GM20431 (cell line): ENCODE results near the gene COQ9.
"Not testable (repeated sequence)": the region's sequence is repeated elsewhere in the genome, so short reads cannot be mapped to it uniquely, and the experiment has no call there.

Experiments
- in situ Hi-C: fragments of 300-500 bp; cut with MseI, MboI; formaldehyde crosslinking; loops from one replicate; pipeline ENCODE4 v1.15.0; 2020; ENCODE audit warnings: low sequenced_read_pairs; ENCODE audit not compliant: unreplicated experiment

The COQ9 gene

DNA sequence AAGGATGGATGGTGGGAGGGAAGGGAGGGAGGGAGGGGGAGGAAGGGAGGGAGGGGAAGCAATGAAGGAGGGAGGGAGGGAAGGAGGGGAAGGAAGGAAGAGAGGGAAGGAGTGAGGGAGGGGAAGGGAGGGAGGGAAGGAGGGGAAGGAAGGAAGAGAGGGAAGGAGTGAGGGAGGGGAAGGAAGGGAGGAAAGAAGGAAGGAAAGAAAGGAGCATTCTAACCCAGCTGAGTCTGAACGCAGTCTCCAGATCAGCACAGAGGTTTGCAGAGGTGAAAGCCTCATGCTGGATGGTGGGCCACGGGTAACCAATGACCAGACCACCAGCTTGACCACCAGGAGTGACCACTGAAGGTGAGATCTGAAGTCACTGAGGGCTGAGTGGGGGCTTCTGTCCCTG lies 24.1 kb upstream of the COQ9 start:
- in situ Hi-C loops = loop anchor here (25.0 kb wide), 1 partner anchor 336 kb away; the partner anchor contains the start of gene CPNE2

DNA sequence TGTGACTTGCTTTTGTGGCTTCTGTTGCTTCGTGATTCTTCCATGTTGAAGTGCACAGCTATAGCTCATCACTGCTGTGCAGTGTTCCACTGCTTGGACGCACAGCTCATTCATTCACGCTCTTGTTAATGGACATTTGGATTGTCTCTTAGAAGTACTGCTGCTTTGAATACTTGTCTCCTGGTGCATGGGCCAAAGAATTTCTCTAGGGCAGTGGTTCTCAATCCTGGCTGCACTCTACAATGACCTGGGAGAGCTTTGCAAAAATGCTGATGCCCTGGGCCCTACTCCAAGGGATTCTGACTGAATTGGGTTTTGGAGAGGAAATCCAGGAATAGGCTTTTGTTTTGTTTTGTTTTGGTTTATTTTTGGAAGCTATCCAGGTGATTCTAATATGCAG lies 22.7 kb upstream of the COQ9 start:
- in situ Hi-C loops = loop anchor here (25.0 kb wide), 1 partner anchor 337 kb away; the partner anchor contains the start of gene CPNE2

DNA sequence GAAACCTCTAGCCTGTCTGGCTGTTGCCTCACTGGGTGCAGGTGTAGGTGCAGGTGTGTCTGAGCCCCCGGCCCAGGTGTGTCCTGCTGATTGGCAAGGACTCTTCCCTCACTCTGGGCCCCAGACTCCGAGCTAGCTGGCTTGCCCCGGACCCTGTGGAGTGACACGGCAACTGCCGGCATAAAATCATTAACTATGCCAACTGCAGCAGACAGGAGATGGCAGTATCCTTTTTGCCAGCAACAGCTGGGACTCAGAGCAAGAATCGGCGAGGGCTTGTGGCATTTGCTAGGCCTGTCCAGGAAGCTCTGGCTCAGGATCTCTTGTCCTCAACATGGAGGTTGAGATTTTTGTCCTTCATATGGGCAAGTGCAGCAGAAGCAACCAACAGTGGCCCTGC lies 20.9 kb upstream of the COQ9 start:
- in situ Hi-C loops = no loop called here

DNA sequence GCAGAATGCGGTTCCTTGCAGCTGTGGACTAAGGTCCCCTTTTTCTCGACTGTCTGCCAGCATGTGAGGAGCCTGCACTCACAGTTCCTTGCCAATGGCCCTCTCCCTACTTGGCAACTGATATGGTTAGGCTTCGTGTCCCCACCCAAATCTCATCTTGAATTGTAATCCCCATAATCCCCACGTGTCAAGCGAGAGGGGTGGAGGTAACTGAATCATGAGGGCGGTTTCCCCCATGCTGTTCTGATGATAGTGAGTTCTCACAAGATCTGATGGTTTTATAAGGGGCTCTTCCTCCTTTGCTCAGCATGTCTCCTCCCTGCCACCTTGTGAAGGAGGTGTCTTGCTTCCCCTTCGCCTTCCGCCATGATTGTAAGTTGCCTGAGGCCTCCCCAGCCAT lies 20.0 kb upstream of the COQ9 start:
- in situ Hi-C loops = no loop called here

DNA sequence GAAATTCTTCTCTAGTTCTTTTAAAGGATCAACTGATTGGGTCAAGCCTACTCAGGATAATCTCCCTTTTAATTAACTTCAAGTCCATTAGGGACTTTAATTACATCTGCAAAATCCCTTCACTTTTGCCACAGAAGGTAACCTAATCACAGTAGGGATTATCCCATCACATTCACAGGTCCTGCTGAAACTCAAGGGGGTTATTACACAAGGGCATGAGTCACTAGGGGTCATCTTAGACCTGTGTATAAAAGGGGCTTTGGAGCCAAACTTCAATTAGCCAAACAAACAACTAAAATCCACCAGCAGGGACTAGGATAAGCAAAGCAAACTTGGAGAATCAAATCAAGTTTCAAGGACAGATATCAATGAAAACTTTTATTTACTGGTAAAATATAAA lies 19.5 kb upstream of the COQ9 start:
- in situ Hi-C loops = no loop called here

DNA sequence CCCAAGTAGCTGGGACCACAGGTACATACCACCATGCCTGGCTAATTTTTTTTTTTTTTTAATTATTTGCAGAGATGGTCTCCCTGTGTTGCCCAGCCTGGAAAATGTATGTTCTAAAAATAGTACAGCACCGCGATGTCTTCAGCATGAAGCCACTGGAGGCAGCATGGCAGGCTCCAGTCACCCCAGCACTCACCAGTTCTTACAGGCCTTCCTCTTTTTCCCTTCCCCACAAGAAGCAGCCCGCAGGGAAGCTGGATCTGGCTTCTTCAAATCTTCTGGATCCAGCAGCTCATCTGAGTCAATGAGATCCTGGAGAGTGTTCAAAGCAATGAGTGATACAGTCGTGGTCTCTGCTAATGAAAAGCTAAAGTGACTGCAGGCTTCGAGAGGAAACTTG lies 16.3 kb upstream of the COQ9 start:
- in situ Hi-C loops = no loop called here

DNA sequence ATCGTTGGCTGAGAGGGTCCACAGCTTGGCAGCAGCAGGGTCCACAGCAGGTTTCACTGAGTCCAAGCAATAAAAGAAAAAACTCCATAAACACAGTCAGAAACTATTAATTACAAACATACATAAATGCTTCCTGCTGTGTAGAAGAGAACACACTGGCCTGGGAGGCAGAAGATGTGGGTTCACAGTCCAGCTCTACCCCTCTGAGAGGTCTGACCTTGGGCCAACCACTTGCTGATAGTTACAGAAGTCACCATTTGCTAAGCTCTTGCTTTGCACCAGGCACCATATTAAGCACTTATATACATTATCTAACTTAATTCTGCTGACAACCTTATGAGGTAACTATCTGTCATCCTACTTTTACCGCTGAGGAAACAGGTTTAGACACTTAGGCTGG lies 14.8 kb upstream of the COQ9 start:
- in situ Hi-C loops = no loop called here

DNA sequence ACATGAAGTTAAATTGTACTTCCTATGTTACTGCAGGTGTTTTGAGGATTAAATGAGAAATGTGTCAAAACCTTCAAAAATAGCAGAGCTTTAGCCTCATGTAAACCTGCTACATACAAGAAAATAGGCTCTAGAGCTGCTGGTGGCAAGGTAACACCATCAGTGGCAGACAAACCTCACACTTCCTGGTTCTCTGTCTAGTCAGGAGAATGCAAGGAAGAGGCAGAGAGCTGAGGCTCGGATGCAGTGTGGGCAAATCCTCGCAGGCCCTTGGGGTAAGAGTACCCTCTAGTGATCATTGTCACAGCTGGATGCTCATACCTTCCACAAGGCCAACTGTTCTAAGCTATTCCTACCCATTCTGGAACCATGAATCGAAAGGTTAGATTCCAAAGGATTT lies 14.3 kb upstream of the COQ9 start:
- in situ Hi-C loops = no loop called here

DNA sequence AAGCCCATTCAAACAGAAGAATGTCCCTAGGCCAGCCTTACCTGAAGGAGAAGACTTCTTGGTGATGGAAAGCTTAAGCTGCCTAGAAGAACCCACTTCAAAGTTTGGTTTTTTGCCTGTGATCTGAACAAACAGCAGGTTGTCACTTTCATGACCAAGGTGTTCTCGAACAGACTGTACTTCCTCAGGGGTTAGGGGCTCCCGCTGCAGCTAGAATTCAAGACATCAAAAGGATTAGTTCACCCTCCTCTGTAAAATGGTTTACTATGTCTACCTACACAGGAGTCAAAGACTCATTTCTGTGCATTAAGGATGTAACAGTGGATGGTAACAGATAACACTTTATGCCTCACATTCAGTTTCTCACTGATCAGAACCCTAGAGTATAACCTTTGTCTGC lies 13.3 kb upstream of the COQ9 start:
- in situ Hi-C loops = no loop called here

DNA sequence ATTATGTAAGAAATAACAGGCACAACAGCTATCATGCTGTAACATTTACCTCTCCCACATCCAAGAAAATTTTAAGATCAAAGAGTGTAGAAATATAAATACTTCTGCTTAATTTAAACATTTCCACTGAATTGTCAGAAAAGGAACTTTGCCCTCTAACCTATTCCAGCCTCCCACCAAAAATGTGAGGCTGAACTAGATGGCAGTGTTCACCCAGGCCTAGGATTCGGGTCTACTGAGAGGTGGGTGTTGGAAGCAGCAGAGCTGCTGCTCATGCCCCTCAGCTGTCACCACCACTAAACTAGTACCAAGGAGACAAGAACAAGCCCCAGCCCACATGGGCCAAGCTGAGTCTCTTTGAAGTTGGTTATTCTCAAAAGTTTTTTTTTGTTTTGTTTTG lies 11.4 kb upstream of the COQ9 start:
- in situ Hi-C loops = no loop called here

DNA sequence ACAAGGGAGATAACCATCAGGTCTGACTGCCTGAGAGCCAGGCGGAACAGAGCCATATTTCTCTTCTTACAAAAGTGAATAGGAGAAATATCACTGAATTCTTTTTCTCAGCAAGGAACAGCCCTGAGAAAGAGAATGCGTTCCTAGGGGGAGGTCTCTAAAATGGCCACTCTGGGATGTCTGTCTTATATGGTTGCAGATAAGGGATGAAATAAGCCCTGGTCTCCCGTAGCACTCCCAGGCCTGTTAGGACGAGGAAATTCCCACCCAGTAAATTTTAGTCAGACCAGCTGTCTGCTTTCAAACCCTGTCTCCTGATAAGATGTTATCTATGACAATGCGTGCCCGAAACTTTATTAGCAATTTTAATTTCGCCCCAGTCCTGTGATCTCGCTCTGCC lies 7.3 kb upstream of the COQ9 start:
- in situ Hi-C loops = not testable (repeated sequence)

DNA sequence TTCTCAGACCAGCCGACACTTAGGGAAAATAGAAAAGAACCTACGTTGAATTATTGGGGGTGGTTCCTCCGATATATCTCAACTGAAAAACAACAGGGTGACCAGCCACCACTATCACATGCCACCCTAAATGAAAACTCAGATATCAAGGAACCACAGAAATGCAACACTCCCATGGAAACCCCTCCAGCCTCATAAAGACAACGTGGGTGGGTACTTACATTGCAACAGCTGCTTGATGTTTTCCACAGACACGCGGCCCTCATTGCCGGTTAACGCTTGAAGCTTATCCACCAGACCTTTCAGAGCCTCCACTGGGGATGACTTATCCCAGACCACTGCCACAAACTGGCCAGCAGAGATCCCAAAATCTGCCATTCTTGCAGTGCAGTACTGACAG lies 6.7 kb upstream of the COQ9 start:
- in situ Hi-C loops = not testable (repeated sequence)

DNA sequence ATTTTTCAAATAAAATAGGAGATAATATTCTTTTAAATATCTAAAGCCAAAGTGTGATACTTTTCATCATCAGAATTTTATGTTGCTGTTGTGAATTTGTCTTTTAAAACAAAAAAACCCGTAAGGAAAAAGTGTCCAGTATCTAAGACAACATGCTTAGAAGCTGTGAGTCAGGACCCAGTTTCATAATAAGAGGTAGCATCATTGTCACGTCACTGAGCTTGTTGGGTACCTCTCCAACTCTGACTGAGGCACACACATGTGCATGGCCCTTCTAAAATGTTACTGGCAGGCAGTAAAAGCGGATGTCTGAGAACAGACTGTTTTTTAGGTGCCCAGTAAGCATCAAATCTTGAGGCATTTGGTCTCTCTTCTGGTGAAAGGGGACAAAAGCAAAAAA lies 2.6 kb upstream of the COQ9 start:
- in situ Hi-C loops = no loop called here

DNA sequence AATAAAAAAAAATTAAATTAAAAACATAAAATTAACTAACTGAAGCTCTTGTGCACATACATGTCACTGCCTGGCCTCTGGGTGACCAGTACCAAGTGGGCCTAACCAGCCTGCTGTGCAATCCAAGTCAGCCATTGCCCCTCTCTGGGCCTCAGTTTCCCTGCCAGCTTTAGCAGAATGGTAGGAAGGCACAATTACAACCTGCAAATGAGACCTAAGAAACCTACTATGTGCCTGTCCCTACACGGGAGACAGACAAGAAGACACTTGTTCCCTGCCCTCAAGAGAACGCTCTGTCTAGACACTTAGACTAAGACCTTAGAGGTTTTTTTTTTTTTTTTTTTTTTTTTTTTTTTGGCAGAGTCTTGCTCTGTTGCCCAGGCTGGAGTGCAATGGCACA lies 1.8 kb upstream of the COQ9 start:
- in situ Hi-C loops = no loop called here

DNA sequence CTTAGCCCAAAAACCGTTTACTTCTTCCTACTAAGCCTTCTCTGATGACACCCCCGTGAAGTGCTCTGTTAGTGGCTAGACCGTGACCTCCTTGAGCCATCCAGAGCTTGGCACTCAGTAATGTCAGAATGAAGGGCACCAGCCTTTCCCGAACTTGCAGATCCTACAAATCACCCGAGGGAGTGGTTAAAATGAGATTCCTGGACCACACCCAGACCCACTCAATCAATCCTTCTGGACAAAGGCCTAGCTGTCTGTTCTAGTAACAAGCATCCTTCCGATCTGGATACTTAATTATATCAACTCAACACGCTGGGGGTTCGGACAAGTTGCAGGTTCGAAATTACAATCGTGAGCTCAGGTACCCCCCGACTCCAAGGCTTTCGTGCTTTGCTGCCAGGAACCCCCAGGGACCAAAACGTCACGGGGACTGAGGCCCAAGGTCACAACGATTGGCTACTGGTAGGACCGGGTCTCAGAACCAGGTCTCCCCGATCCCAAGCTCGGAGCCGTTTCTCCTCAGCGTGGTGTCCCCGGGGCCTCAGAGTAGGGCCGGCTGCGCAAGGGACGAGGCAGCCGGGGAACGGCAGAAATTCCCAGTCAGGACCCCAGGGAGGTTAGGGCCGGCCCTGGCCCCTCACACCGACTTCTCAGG lies 621 bp upstream of the COQ9 start:
- in situ Hi-C loops = no loop called here

DNA sequence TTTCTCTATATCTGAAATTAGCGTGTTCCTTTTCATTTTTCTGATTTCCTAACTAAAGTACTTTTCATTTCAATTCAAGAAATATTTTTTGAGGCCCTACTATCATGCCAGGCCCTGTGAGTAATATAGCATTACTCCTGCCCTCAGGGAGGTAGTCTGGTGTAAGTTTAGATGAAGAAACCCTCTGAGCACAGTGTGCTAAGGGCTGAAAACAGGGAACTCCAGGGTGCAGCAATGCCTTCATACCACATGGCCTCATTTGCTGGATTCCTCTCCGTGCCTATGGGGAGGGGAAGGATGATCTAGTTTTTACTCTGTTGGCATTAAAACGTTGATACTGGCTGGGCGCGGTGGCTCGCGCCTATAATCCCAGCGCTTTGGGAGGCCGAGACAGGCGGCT lies 4.7 kb downstream of the COQ9 start:
- in situ Hi-C loops = no loop called here

DNA sequence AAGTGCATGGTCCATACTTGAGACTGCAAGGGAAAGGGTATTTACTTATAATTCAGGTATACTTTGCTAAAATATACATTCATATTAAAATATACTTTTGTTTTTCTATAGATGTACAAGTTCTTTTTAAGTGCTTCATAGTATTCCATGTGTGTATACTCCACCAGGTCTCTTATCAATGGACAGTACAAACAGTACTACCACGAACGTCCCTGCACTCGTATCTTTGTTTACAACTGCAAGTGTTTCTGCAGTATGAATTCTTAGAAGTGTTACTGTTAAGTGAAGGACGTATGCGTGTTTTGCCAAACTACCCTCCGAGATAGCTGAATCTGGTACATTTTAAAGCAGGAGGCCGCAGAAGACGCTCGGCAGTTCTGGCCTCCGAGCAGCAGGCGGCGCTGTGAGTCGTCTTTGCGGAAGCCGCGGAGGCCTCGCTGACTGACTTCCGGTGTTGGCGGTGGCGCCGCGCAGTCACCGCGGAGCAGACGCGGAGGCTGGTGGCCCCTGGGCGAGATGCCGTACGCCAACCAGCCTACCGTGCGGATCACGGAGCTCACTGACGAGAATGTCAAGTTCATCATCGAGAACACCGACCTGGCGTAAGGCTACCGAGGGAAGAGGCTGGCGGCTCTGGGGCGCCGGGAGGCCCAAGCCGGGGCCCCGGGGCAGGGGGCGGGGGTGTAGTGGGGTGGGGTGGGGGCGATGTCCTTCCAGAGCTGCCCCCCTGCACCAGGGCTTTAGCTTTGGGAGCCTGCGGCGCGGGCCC lies 15.1 kb downstream of the COQ9 start, which contains the start of gene POLR2C:
Gene POLR2C, plus strand, starts transcription at position 471 of the 769 bp plus-strand sequence. Its CDS starts 46 bp downstream, at position 517.
- in situ Hi-C loops = no loop called here

DNA sequence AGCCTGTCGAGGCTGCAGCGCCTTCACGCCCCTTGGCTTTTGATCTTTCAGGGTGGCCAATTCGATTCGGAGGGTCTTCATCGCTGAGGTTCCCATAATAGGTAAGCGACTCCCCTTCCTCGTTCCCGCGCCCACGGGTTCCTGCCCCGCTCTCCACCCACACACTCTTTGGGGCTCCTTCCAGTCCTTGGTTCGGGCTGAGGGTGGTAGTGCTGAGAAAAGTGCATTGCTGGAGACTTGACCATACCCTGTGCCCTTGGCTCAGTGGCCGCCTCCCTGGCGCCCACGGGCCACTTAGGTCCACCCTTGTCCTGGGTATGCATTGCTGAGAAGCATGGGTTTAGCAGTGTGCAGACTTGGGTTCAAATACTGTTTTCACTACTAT lies 15.7 kb downstream of the COQ9 start:
- in situ Hi-C loops = no loop called here

DNA sequence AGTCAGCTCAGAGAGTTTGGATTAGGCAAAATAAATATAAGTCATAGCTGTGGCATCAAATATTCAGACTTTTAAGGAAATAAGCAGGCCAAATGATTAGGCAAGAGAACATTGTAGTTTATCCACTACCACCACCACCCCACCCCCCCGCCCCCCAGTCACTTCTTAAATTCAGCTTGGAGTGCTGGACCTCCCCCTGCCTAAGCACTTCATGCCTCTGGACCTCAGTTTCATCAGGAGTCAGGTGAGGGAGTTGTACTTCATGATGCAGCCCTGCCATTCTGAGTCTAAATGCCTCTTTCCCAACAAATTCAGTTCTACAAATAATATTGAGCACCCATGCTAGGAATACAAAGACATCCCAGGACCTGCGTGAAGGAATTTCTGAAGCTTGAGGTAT lies 17.2 kb downstream of the COQ9 start:
- in situ Hi-C loops = no loop called here

DNA sequence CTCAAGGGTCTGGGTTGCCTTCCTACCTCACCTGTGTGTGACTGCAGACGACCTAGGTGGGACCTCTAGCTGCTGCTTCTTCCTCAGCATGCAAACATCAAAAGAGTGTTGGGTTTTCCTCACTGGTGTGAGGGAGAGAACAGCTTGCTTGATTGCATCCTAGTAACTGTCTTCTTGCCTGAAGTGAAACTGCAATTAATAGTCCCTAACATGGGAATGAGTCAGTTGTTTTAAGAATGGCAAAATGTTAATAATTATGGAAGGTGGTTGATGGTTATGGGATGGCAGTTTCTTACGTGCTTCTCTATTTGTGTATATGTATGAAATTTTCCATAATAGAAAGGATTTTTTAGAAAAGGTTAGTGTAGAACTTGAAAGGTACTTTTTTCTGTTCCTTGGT lies 21.1 kb downstream of the COQ9 start:
- in situ Hi-C loops = no loop called here

DNA sequence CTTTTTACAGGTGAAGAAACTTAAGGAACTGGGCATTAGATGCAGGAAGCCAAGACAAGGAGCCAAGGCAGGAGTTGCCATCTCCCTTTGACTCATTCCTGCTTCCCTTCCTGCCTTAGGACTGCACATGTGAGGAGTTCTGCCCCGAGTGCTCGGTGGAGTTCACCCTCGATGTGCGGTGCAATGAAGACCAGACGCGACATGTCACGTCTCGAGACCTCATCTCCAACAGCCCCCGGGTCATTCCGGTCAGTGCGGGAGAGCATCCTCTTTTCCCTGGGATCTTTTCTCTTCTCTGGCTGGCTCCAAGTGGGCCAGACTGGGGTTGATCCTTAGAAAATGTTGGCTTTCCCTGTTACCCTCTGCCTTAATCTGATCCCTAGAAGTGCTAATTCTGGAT lies 21.8 kb downstream of the COQ9 start:
- in situ Hi-C loops = no loop called here
